Rectal smooth muscle tissue (tissue), 1 donor: ENCODE results near the gene ATP5ME.
"Not testable (repeated sequence)": the region's sequence is repeated elsewhere in the genome, so short reads cannot be mapped to it uniquely, and the experiment has no call there.

Source experiments
- H3K27ac ChIP-seq: one replicate; pipeline ENCODE4 v1.7.0; 2013; ENCODE audit warnings: low read depth, low read length, inconsistent platforms
- H3K27me3 ChIP-seq: one replicate; pipeline ENCODE4 v1.7.0; 2013; ENCODE audit warnings: low read length; ENCODE audit not compliant: control insufficient read depth, insufficient read depth
- H3K36me3 ChIP-seq: one replicate; pipeline ENCODE4 v1.7.0; 2013; ENCODE audit warnings: low read length; ENCODE audit not compliant: control insufficient read depth, insufficient read depth
- H3K4me1 ChIP-seq: one replicate; pipeline ENCODE4 v1.7.0; 2013; ENCODE audit warnings: low read length; ENCODE audit not compliant: control insufficient read depth, insufficient read depth
- H3K4me3 ChIP-seq: one replicate; pipeline ENCODE4 v1.7.0; 2013; ENCODE audit warnings: low read length
- H3K9ac ChIP-seq: one replicate; pipeline ENCODE4 v1.7.0; 2013; ENCODE audit warnings: low read length

The ATP5ME gene

GRCh38 chr4:700587-701264, 26.6 kb upstream of the ATP5ME start:
- H3K4me1 ChIP-seq = no peaks in the 10 kb centered on the region
- H3K36me3 ChIP-seq = no peaks in the 10 kb centered on the region
- H3K27me3 ChIP-seq = no peaks in the 10 kb centered on the region
- no peak overlapping the region for H3K27ac ChIP-seq
- no peak overlapping the region for H3K4me3 ChIP-seq
- H3K9ac ChIP-seq = no peak overlapping the region

DNA sequence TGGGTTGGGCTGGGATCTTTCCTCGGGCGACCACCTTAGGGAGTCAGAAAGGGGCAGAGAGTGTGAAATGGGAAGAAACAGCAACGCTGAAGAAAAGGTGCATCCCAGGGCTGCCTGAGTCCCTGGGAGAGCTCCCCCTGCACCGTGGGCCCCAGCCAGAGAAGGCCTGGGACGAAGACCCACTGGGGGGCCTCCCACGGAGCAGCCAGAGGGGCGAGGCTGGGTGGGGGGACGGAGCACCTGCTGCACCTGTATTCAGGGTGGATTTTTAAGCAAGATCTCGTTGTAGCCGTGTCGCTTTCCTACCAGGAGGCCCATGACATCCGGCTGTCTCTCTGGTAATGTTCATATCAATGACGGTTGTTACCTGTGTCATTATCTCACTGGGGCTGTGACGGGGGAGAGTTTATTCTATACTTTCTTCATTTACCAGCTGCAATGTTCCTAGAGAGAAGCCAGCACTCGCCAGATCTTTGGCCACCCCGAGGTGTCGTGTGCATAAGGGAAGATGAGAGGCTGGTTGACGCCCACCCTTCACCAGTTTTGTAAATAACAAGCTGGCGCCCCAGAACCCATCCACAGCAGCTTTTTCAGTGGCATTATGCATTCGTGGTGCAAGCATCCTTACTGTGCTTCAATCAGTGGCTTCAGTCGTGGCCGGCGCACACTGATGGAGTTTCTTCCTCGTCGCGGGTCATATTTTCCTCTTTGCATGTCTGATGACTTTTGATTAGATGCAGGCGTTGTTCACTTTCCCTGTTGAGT, 25.9 kb upstream of the ATP5ME start:
- no peaks in the 10 kb centered on the region for H3K4me1 ChIP-seq
- no peak overlapping the region for H3K27ac ChIP-seq
- H3K4me3 ChIP-seq = no peak overlapping the region
- H3K9ac ChIP-seq = no peak overlapping the region
- no peaks in the 10 kb centered on the region for H3K36me3 ChIP-seq
- H3K27me3 ChIP-seq = no peaks in the 10 kb centered on the region

DNA sequence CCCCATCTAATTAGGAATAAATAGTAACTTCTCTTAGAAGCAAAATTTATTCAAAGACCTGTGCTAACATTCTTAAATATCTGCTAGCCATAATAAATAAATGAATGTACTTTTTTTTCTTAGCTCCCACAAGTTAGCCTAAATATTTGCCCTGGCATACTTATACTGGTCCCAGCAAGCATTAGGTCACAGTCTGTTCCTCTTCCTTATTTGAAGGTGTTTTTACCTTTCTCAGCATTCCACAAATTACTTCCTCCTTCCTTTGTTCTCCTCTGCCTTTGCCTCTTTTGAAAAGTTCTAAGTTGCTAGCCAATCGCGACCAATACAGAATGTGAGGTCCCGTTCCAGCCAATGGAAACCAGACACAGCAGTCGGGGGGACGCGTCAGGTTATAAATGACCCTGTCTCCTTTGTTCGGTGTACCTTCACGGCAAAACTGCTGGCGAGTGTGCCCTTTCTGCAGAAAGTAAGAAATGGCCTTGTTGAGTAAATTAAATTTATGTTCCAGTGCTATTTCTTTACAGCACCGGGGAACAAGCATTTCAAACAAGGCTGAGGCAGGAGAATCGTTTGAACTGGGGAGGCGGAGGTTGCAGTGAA, 20.4 kb upstream of the ATP5ME start:
- H3K4me1 ChIP-seq, H3K27me3 ChIP-seq, H3K27ac ChIP-seq, H3K36me3 ChIP-seq, H3K9ac ChIP-seq, H3K4me3 ChIP-seq: not testable (repeated sequence)

- no peaks in the 10 kb centered on the region for H3K36me3 ChIP-seq
- no peak overlapping the region for H3K4me3 ChIP-seq
- no peaks in the 10 kb centered on the region for H3K4me1 ChIP-seq
- no peak overlapping the region for H3K27ac ChIP-seq
- no peaks in the 10 kb centered on the region for H3K27me3 ChIP-seq
- H3K9ac ChIP-seq = no peak overlapping the region
Observed at GRCh38 chr4:692771-693554, 18.9 kb upstream of the ATP5ME start.

GRCh38 chr4:689723-690122, 15.6 kb upstream of the ATP5ME start:
- Histone ChIP-seq H3K36me3 (peaks cover 2% of the 10 kb centered on the region), H3K9ac (peak overlapping the region; percentile 43), H3K4me1 (peaks cover 2% of the 10 kb centered on the region), H3K27me3 (no peaks in the 10 kb centered on the region), H3K27ac (no peak overlapping the region), H3K4me3 (peak overlapping the region; percentile 62)

GRCh38 chr4:688854-689681, 15.0 kb upstream of the ATP5ME start, which contains the start of gene SLC49A3:
Gene SLC49A3, minus strand, starts transcription at chr4:689151. Its CDS starts 24 bp downstream, at chr4:689127.
- H3K9ac ChIP-seq = peak within 1 kb of the TSS; percentile 43

DNA sequence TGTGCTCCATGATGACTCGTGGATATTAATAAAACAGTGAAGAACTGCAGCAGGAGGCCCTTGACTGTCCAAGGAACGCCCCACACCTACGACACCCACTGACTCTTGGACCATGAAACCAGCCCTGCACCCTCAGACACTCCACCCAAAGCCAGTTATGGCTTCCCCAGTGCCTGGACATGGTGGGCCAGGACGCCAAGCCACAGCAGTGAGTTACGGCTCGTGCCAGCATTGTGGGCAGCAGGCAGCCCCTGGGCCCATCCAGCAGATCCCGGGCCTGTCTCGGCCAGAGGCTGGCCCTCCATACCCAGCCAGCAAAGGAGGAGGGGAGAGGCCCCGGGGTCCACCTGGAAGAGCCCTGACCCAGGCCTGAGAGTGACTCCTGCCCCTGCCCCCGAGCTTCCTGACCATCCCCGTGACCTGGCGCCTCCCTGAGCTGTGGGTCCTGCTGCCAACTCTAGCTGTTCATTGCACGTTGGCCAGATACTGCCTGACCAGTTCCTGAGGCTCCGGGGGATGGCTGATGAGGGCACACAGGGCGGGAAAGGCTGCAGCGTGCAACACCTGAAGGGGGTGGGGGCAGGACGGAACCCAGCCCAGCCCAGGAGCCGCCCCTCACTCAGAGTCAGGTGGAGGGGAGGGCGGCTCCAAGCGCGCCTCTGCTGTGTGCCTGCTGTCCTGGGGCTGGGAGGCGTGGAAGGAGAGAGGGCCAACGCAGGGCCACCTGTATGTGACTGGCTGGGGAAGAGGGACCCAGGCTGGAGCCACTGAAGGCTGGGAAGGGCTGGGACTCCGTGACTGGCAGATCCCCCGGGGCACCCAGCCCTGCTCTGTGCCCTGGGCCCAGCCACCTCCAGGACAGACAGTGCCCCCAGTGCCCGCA, 14.1 kb upstream of the ATP5ME start:
- Histone ChIP-seq H3K27ac (peak overlapping the region; percentile 50), H3K4me1 (peaks cover 2% of the 10 kb centered on the region), H3K27me3 (no peaks in the 10 kb centered on the region), H3K9ac (no peak overlapping the region), H3K36me3 (peaks cover 2% of the 10 kb centered on the region), H3K4me3 (peak overlapping the region; percentile 62)

More at GRCh38 chr4:688854-689681, 15.0 kb upstream of the ATP5ME start, which contains the start of gene SLC49A3:
- peak within 1 kb of the TSS; percentile 50 for H3K27ac ChIP-seq
- H3K36me3 ChIP-seq = peaks cover 2% of the 10 kb centered on the region
- peak within 1 kb of the TSS; percentile 62 for H3K4me3 ChIP-seq
- peaks cover 2% of the 10 kb centered on the region for H3K4me1 ChIP-seq
- no peaks in the 10 kb centered on the region for H3K27me3 ChIP-seq

DNA sequence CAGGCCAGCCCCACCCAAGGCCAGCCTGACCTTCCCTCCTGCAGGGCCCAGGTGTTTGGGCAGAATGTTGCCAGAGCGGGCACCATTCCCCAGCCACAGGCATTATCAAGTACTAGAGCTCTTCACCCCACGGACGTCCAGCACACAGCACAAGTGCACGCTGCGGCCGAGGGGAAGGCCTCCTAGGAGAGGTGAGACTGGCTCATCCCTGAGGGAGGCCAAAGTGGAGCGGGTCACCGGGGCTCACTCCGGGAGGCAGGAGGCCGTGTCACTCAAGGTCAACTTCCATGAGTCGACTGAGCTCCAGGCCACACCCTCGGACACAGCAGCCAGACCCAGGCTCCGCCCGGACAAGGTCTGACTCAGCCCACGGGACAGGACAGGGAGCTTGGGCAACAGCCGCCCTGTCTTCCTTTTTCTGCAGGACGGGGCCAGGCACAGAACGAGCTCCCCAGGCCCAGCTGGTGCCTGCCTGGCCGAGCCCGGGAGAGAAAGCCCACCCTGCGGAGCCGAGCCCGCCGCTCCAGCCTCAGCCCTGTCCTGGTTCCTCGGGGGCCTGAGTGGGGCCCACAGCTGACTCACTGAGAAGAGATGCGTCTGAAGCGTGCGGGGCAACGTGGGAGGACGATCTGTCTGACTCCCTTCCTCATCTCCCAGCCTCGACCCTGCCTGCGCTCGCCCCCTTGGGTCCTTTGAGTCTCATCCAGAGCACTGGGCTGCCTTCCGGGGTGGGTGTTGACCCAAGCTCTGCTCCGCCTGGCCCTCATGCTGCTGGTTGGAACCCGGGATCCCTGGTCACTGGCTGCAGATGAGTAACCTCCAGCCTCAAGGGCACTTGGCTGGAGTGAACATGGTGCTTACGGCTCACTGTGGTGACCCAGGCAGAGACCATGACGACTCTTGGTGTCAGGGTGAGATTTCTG, 13.2 kb upstream of the ATP5ME start:
- H3K27ac ChIP-seq = peak overlapping the region; percentile 14
- H3K9ac ChIP-seq = no peak overlapping the region
- peak overlapping the region; percentile 32 for H3K4me3 ChIP-seq
- peaks cover 2% of the 10 kb centered on the region for H3K36me3 ChIP-seq
- peaks cover 2% of the 10 kb centered on the region for H3K4me1 ChIP-seq
- no peaks in the 10 kb centered on the region for H3K27me3 ChIP-seq

- peaks cover 2% of the 10 kb centered on the region for H3K27me3 ChIP-seq
- H3K9ac ChIP-seq = no peak overlapping the region
- no peak overlapping the region for H3K27ac ChIP-seq
- no peak overlapping the region for H3K4me3 ChIP-seq
- peaks cover 2% of the 10 kb centered on the region for H3K4me1 ChIP-seq
- H3K36me3 ChIP-seq = peaks cover 2% of the 10 kb centered on the region
Observed at GRCh38 chr4:686413-687040, 12.5 kb upstream of the ATP5ME start.
